Measurements from ENCODE around the gene HOXB9.

Gene HOXB9

GRCh38 chr17:48639982-48640857, 14.1 kb upstream of the HOXB9 start:
- DNase-seq (ENCODE audit: low read depth, low spot score): no peak

GRCh38 chr17:48639136-48639535, 13.0 kb upstream of the HOXB9 start:
- no peak for DNase-seq (ENCODE audit: low read depth, low spot score)

GRCh38 chr17:48637323-48638260, 11.4 kb upstream of the HOXB9 start:
- DNase-seq (ENCODE audit: low read depth, low spot score): no peak

- peak; percentile 97 for DNase-seq (ENCODE audit: low read depth, low spot score)
Measured at GRCh38 chr17:48636177-48637018, 10.2 kb upstream of the HOXB9 start.

GRCh38 chr17:48634493-48635208, 8.5 kb upstream of the HOXB9 start:
- DNase-seq (ENCODE audit: low read depth, low spot score): no peak

GRCh38 chr17:48633266-48633677, 7.1 kb upstream of the HOXB9 start:
- peak; percentile 38 for DNase-seq (ENCODE audit: low read depth, low spot score)

GRCh38 chr17:48632579-48633265, 6.6 kb upstream of the HOXB9 start:
- DNase-seq (ENCODE audit: low read depth, low spot score): peak; percentile 32

GRCh38 chr17:48631693-48632578, 5.8 kb upstream of the HOXB9 start:
- peak; percentile 22 for DNase-seq (ENCODE audit: low read depth, low spot score)

GRCh38 chr17:48630925-48631692, 5.0 kb upstream of the HOXB9 start:
- peak; percentile 31 for DNase-seq (ENCODE audit: low read depth, low spot score)

- DNase-seq (ENCODE audit: low read depth, low spot score): peak; percentile 0
Measured at GRCh38 chr17:48630009-48630924, 4.1 kb upstream of the HOXB9 start.

GRCh38 chr17:48629411-48629759, 3.2 kb upstream of the HOXB9 start:
- peak; percentile 8 for DNase-seq (ENCODE audit: low read depth, low spot score)

GRCh38 chr17:48628649-48629410, 2.7 kb upstream of the HOXB9 start:
- peak; percentile 20 for DNase-seq (ENCODE audit: low read depth, low spot score)

- peak; percentile 16 for DNase-seq (ENCODE audit: low read depth, low spot score)
Measured at GRCh38 chr17:48627623-48628521, 1.7 kb upstream of the HOXB9 start.

GRCh38 chr17:48627118-48627597, 1.0 kb upstream of the HOXB9 start:
- peak; percentile 4 for DNase-seq (ENCODE audit: low read depth, low spot score)

GRCh38 chr17:48625495-48626244, 488 bp downstream of the HOXB9 start:
- peak; percentile 85 for DNase-seq (ENCODE audit: low read depth, low spot score)
